ENCODE measurements around the gene HIVEP3.

DNA sequence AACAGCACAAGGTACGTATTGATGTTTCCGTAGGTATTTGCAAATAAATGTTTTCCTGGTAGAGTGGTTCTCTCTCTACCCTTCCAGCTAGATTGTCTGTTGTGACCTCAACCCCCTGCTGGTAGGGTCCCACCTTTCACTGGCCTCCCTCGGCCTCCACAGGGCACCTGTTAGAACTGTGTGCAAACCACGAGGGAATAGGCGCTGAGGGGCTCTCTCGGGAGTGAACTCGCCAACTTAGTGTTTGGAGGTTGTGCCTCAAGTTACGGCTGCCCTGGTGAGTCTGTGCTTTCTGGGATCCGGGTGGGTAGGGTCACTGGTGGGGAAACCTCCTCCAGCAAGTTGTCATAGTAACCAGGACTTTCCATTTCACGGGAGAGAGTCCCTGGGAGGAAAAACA is 229.6 kb downstream of the HIVEP3 start:
- TF ChIP-seq, protein P1, sequence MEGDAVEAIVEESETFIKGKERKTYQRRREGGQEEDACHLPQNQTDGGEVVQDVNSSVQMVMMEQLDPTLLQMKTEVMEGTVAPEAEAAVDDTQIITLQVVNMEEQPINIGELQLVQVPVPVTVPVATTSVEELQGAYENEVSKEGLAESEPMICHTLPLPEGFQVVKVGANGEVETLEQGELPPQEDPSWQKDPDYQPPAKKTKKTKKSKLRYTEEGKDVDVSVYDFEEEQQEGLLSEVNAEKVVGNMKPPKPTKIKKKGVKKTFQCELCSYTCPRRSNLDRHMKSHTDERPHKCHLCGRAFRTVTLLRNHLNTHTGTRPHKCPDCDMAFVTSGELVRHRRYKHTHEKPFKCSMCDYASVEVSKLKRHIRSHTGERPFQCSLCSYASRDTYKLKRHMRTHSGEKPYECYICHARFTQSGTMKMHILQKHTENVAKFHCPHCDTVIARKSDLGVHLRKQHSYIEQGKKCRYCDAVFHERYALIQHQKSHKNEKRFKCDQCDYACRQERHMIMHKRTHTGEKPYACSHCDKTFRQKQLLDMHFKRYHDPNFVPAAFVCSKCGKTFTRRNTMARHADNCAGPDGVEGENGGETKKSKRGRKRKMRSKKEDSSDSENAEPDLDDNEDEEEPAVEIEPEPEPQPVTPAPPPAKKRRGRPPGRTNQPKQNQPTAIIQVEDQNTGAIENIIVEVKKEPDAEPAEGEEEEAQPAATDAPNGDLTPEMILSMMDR (IDR thresholded peaks at IDR 0.05; ENCODE audit: low read length), result no peak
- TF ChIP-seq EZH2 (IDR thresholded peaks at IDR 0.05; ENCODE audit: borderline replicate concordance, low read length), result no peak

Measured in OCI-LY1 (cell line).